Diencephalon (tissue), 1 donor: ENCODE results near the gene AXL. TPM values are rescaled to one million over a fixed set of nuclear protein-coding genes. Genes with fewer than 3 reads are reported as not detected.

Experiments used
- small RNA-seq: library from RNA; depleted of rRNA; stranded (forward); fragments of <200 nt; gene quantifications from one replicate; pipeline ENCODE3, GENCODE V24; 2014
- total RNA-seq: library from RNA; depleted of rRNA; stranded (reverse); fragments of >200 nt; gene quantifications from one replicate; pipeline ENCODE4 v1.2.3, GENCODE V29; 2014

AXL gene
- 10.4 TPM for total RNA-seq

DNA sequence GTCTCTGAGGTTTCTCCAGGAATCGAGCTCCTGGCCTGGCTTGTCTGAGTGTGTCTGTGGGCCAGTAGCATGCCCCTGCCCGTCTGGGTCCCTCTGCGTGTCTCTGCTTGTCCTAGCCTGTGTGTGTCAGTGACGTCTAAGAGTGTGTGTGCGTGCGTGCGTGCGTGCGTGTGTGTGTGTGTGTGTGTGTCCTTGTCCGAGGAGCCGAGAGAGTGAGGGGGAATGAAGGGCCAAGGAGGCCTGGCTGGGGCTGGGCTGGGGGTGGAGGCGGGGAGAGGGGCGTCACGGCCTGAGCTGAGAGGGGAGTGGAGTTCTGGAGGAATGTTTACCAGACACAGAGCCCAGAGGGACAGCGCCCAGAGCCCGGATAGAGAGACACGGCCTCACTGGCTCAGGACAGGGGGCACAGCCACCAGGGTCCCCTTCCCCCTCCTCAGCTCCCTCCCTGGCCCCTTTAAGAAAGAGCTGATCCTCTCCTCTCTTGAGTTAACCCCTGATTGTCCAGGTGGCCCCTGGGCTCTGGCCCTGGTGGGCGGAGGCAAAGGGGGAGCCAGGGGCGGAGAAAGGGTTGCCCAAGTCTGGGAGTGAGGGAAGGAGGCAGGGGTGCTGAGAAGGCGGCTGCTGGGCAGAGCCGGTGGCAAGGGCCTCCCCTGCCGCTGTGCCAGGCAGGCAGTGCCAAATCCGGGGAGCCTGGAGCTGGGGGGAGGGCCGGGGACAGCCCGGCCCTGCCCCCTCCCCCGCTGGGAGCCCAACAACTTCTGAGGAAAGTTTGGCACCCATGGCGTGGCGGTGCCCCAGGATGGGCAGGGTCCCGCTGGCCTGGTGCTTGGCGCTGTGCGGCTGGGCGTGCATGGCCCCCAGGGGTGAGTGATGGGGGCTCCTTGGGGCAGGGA lies at the start of gene AXL:
Gene AXL (plus strand): TSS at position 609 of the 893 bp plus-strand sequence. CDS start 170 bp downstream, at position 779.

GRCh38 chr19:41192574-41193429 lies 26.2 kb upstream of the AXL start, which contains the start of gene CYP2S1:
Gene CYP2S1, plus strand, starts transcription at chr19:41193219. Its CDS starts 46 bp downstream, at chr19:41193265.

GRCh38 chr19:41263850-41264580 lies 45.0 kb downstream of the AXL start, which contains the start of gene HNRNPUL1:
Gene HNRNPUL1, plus strand, starts transcription at chr19:41264372. Its CDS starts 132 bp downstream, at chr19:41264504.

GRCh38 chr19:41310033-41310831 lies 91.2 kb downstream of the AXL start, which contains the start of gene CCDC97:
Gene CCDC97, plus strand, starts transcription at chr19:41310172. Its CDS starts 139 bp downstream, at chr19:41310311.

Small RNA genes lying within 50 kb of the gene (small RNA-seq; reads per million reads assigned to genes)
- gene RN7SL34P = not detected

Other genes with a start within 250 kb of the AXL start
- gene CYP2B6, start 227.9 kb upstream of the AXL start, total RNA-seq = not detected
- not detected for gene CYP2A13, start 130.8 kb upstream of the AXL start, total RNA-seq
- gene CYP2F1, start 104.8 kb upstream of the AXL start, total RNA-seq = not detected
- gene CYP2S1, start 26.0 kb upstream of the AXL start, total RNA-seq = 3.2 TPM
- 75.9 TPM for gene HNRNPUL1, start 45.1 kb downstream of the AXL start, total RNA-seq
- 5.8 TPM for gene CCDC97, start 90.9 kb downstream of the AXL start, total RNA-seq
- gene TGFB1, start 134.7 kb downstream of the AXL start, total RNA-seq = 3.0 TPM
- gene B9D2, start 144.9 kb downstream of the AXL start, total RNA-seq = 6.0 TPM
- gene TMEM91, start 157.3 kb downstream of the AXL start, total RNA-seq = 17.3 TPM
- gene EXOSC5, start 178.1 kb downstream of the AXL start, total RNA-seq = 16.6 TPM
- 26.3 TPM for gene BCKDHA, start 178.6 kb downstream of the AXL start, total RNA-seq
- gene B3GNT8, start 208.2 kb downstream of the AXL start, total RNA-seq = not detected
- 23.3 TPM for gene DMAC2, start 220.7 kb downstream of the AXL start, total RNA-seq
- gene ERICH4, start 223.9 kb downstream of the AXL start, total RNA-seq = not detected